ENCODE data around the gene MYO1H.

The MYO1H gene

GRCh38 chr12:109299849-109300248, 47.9 kb upstream of the MYO1H start (continued):
- TF ChIP-seq INSM2 (tag by site-specific recombination; IDR thresholded peaks at IDR 0.05), result no peak
- no peak for TF ChIP-seq ZNF580 (tag by site-specific recombination; IDR thresholded peaks at IDR 0.05)
- no peak for TF ChIP-seq PATZ1 (tag by site-specific recombination; IDR thresholded peaks at IDR 0.05)
- TF ChIP-seq ZNF626 (tag by site-specific recombination; IDR thresholded peaks at IDR 0.05), result no peak
- TF ChIP-seq, protein P1, sequence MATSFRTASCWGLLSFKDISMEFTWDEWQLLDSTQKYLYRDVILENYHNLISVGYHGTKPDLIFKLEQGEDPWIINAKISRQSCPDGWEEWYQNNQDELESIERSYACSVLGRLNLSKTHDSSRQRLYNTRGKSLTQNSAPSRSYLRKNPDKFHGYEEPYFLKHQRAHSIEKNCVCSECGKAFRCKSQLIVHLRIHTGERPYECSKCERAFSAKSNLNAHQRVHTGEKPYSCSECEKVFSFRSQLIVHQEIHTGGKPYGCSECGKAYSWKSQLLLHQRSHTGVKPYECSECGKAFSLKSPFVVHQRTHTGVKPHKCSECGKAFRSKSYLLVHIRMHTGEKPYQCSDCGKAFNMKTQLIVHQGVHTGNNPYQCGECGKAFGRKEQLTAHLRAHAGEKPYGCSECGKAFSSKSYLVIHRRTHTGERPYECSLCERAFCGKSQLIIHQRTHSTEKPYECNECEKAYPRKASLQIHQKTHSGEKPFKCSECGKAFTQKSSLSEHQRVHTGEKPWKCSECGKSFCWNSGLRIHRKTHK (tag by site-specific recombination; IDR thresholded peaks at IDR 0.05), result no peak

GRCh38 chr12:109301643-109302168, 46.0 kb upstream of the MYO1H start:
- ChIA-PET CTCF (interaction anchor here (0.5 to 1.2 kb wide), 3 partner anchors 91 to 200 kb away, joined by 3 to 4 read pairs (median 3); no protein-coding TSS in a partner anchor), POLR2A (no interaction called here)
- TF ChIP-seq, protein P2, sequence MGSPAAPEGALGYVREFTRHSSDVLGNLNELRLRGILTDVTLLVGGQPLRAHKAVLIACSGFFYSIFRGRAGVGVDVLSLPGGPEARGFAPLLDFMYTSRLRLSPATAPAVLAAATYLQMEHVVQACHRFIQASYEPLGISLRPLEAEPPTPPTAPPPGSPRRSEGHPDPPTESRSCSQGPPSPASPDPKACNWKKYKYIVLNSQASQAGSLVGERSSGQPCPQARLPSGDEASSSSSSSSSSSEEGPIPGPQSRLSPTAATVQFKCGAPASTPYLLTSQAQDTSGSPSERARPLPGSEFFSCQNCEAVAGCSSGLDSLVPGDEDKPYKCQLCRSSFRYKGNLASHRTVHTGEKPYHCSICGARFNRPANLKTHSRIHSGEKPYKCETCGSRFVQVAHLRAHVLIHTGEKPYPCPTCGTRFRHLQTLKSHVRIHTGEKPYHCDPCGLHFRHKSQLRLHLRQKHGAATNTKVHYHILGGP (tag by site-specific recombination; IDR thresholded peaks at IDR 0.05), result no peak
- TF ChIP-seq ZBTB17 (tag by site-specific recombination; IDR thresholded peaks at IDR 0.05), result no peak

GRCh38 chr12:109302358-109302757, 45.3 kb upstream of the MYO1H start:
- TF ChIP-seq, protein P3, sequence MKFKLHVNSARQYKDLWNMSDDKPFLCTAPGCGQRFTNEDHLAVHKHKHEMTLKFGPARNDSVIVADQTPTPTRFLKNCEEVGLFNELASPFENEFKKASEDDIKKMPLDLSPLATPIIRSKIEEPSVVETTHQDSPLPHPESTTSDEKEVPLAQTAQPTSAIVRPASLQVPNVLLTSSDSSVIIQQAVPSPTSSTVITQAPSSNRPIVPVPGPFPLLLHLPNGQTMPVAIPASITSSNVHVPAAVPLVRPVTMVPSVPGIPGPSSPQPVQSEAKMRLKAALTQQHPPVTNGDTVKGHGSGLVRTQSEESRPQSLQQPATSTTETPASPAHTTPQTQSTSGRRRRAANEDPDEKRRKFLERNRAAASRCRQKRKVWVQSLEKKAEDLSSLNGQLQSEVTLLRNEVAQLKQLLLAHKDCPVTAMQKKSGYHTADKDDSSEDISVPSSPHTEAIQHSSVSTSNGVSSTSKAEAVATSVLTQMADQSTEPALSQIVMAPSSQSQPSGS (tag by site-specific recombination; IDR thresholded peaks at IDR 0.05; ENCODE audit: low read depth), result no peak
- no peak for TF ChIP-seq ZNF626 (tag by site-specific recombination; IDR thresholded peaks at IDR 0.05)
- Histone ChIP-seq H3K9me3 (ENCODE audit: control insufficient read depth, insufficient read depth, low read depth, low read length) (no peaks in the 10 kb centered on the region), H3K4me1 (ENCODE audit: control insufficient read depth, insufficient read depth, low read length) (peaks cover 5% of the 10 kb centered on the region; the same call in 1 of the 2 replicates), H3K4me3 (ENCODE audit: low read depth, low read length) (no peak overlapping the region), H3K36me3 (ENCODE audit: control insufficient read depth in 2 of 2, insufficient read depth in 1 of 2, low read length in 2 of 2) (no peaks in the 10 kb centered on the region), H3K27ac (ENCODE audit: extremely low read depth, low read depth, low read length) (no peak overlapping the region)
- ChIA-PET CTCF (interaction anchor here (0.5 to 1.2 kb wide), 4 partner anchors 39 to 199 kb away, joined by 3 to 4 read pairs (median 4); no protein-coding TSS in a partner anchor), POLR2A (no interaction called here)

More at GRCh38 chr12:109301643-109302168, 46.0 kb upstream of the MYO1H start:
- H3K36me3 ChIP-seq (ENCODE audit: control insufficient read depth in 2 of 2, insufficient read depth in 1 of 2, low read length in 2 of 2), result no peaks in the 10 kb centered on the region
- H3K9me3 ChIP-seq (ENCODE audit: control insufficient read depth, insufficient read depth, low read depth, low read length), result no peaks in the 10 kb centered on the region
- H3K4me3 ChIP-seq (ENCODE audit: low read depth, low read length), result no peak overlapping the region
- peaks cover 5% of the 10 kb centered on the region; the same call in 1 of the 2 replicates for H3K4me1 ChIP-seq (ENCODE audit: control insufficient read depth, insufficient read depth, low read length)
- no peak overlapping the region for H3K27ac ChIP-seq (ENCODE audit: extremely low read depth, low read depth, low read length)

- CTCF ChIA-PET, result interaction anchor here (0.6 to 1.2 kb wide), 4 partner anchors 39 to 705 kb away, joined by 3 to 4 read pairs (median 3); no protein-coding TSS in a partner anchor
- no peaks in the 10 kb centered on the region for H3K36me3 ChIP-seq (ENCODE audit: control insufficient read depth in 2 of 2, insufficient read depth in 1 of 2, low read length in 2 of 2)
- POLR2A ChIA-PET, result no interaction called here
- H3K4me1 ChIP-seq (ENCODE audit: control insufficient read depth, insufficient read depth, low read length), result peaks cover 5% of the 10 kb centered on the region; the same call in 1 of the 2 replicates
- H3K4me3 ChIP-seq (ENCODE audit: low read depth, low read length), result no peak overlapping the region
- H3K9me3 ChIP-seq (ENCODE audit: control insufficient read depth, insufficient read depth, low read depth, low read length), result no peaks in the 10 kb centered on the region
- TF ChIP-seq KLF1 (tag by site-specific recombination; IDR thresholded peaks at IDR 0.05), result 0 out of 2 replicates have a peak, but pooled peaks have one; percentile 40
- TF ChIP-seq ZNF544 (tag by site-specific recombination; IDR thresholded peaks at IDR 0.05), result no peak
- no peak overlapping the region for H3K27ac ChIP-seq (ENCODE audit: extremely low read depth, low read depth, low read length)
These were observed 44.9 kb upstream of the MYO1H start for GRCh38 chr12:109302770-109303169.
